H9 (cell line): ENCODE measurements around the gene ARHGAP45. TPM values are rescaled to one million over a fixed set of nuclear protein-coding genes. Genes with fewer than 3 reads are reported as not detected.

Experiments used
- DNase-seq: peaks from one replicate; pipeline ENCODE4 v3.0.0-alpha.2; 2017
- H2AFZ ChIP-seq: one replicate; pipeline ENCODE4 v1.6.1; 2013; ENCODE audit warnings: mild to moderate bottlenecking, low read length, control low read depth, moderate library complexity
- H2AK5ac ChIP-seq: 2 replicates; pipeline ENCODE4 v1.6.1; 2013; ENCODE audit warnings: low read length, control low read depth, mixed read lengths; ENCODE audit not compliant: insufficient read length
- H2BK120ac ChIP-seq: one replicate; pipeline ENCODE4 v1.6.1; 2013; ENCODE audit warnings: low read depth, mild to moderate bottlenecking, low read length, control low read depth, inconsistent platforms; ENCODE audit not compliant: poor library complexity, severe bottlenecking
- H2BK12ac ChIP-seq: 2 replicates; pipeline ENCODE4 v1.6.1; 2013; ENCODE audit warnings: low read length, control low read depth, mixed read lengths, low read depth; ENCODE audit not compliant: insufficient read length
- H2BK15ac ChIP-seq: 2 replicates; pipeline ENCODE4 v1.6.1; 2013; ENCODE audit warnings: low read depth, low read length, control low read depth
- H2BK20ac ChIP-seq: one replicate; pipeline ENCODE4 v1.6.1; 2013; ENCODE audit warnings: low read depth, mild to moderate bottlenecking, low read length, control low read depth, inconsistent platforms; ENCODE audit not compliant: poor library complexity, severe bottlenecking
- H2BK5ac ChIP-seq: 2 replicates; pipeline ENCODE4 v1.6.1; 2013; ENCODE audit warnings: low read length, control low read depth, mixed read lengths; ENCODE audit not compliant: insufficient read length
- H3K14ac ChIP-seq: 2 replicates; pipeline ENCODE4 v1.6.1; 2013; ENCODE audit warnings: low read length, control low read depth; ENCODE audit not compliant: insufficient read depth
- H3K18ac ChIP-seq: 2 replicates; pipeline ENCODE4 v1.6.1; 2013; ENCODE audit warnings: low read depth, mild to moderate bottlenecking, mixed read lengths, low read length, control low read depth; ENCODE audit not compliant: insufficient read length
- H3K23ac ChIP-seq: 2 replicates; pipeline ENCODE4 v1.6.1; 2013; ENCODE audit warnings: low read length, control low read depth, mixed read lengths, low read depth; ENCODE audit not compliant: insufficient read length
- H3K23me2 ChIP-seq: 2 replicates; pipeline ENCODE4 v1.6.1; 2013; ENCODE audit warnings: low read depth, mild to moderate bottlenecking, mixed read lengths, low read length, control low read depth; ENCODE audit not compliant: insufficient read length, poor library complexity, severe bottlenecking
- H3K27ac ChIP-seq: 2 replicates; pipeline ENCODE4 v1.5.1; 2013; ENCODE audit warnings: low read length, control low read depth, mixed read lengths, low read depth; ENCODE audit not compliant: insufficient read length
- H3K27me3 ChIP-seq: 2 replicates; pipeline ENCODE4 v1.6.1; 2013; ENCODE audit warnings: low read length, control low read depth, inconsistent platforms; ENCODE audit not compliant: insufficient read depth
- H3K4ac ChIP-seq: 2 replicates; pipeline ENCODE4 v1.6.1; 2013; ENCODE audit warnings: low read depth, mild to moderate bottlenecking, control low read depth, inconsistent platforms, low read length, moderate library complexity
- H3K4me1 ChIP-seq: 2 replicates; pipeline ENCODE4 v1.6.1; 2013; ENCODE audit warnings: low read length, control low read depth, inconsistent platforms; ENCODE audit not compliant: insufficient read depth
- H3K4me2 ChIP-seq: 2 replicates; pipeline ENCODE4 v1.6.1; 2013; ENCODE audit warnings: low read length, control low read depth, mixed read lengths; ENCODE audit not compliant: insufficient read length, insufficient read depth
- H3K56ac ChIP-seq: 2 replicates; pipeline ENCODE4 v1.6.1; 2013; ENCODE audit warnings: low read depth, mild to moderate bottlenecking, mixed read lengths, low read length, control low read depth; ENCODE audit not compliant: insufficient read length
- H3K79me1 ChIP-seq: 2 replicates; pipeline ENCODE4 v1.6.1; 2013; ENCODE audit warnings: low read depth, mild to moderate bottlenecking, moderate library complexity, low read length, control low read depth, inconsistent platforms; ENCODE audit not compliant: insufficient read depth, poor library complexity, severe bottlenecking
- H3K79me2 ChIP-seq: 2 replicates; pipeline ENCODE4 v1.6.1; 2013; ENCODE audit warnings: low read length, control low read depth, inconsistent platforms; ENCODE audit not compliant: insufficient read depth
- H3K9ac ChIP-seq: 2 replicates; pipeline ENCODE4 v1.6.1; 2013; ENCODE audit warnings: low read length, control low read depth, mixed read lengths; ENCODE audit not compliant: insufficient read length; ENCODE audit errors: extremely low read depth
- H3K9me3 ChIP-seq: one replicate; pipeline ENCODE4 v1.6.1; 2013; ENCODE audit warnings: low read depth, low read length, inconsistent platforms; ENCODE audit not compliant: control insufficient read depth
- H3T11ph ChIP-seq: one replicate; pipeline ENCODE4 v1.6.1; 2013; ENCODE audit warnings: mild to moderate bottlenecking, low read length, control low read depth, inconsistent platforms
- H4K20me1 ChIP-seq: one replicate; pipeline ENCODE4 v1.6.1; 2013; ENCODE audit not compliant: control insufficient read depth, insufficient read length, insufficient read depth
- H4K5ac ChIP-seq: 2 replicates; pipeline ENCODE4 v1.6.1; 2013; ENCODE audit warnings: low read depth, mild to moderate bottlenecking, mixed read lengths, low read length, control low read depth; ENCODE audit not compliant: insufficient read length
- H4K8ac ChIP-seq: replicated peaks from 2 replicates; pipeline ENCODE4 v1.6.1; 2013; ENCODE audit warnings: low read length, control low read depth, mixed read lengths, low read depth; ENCODE audit not compliant: insufficient read length
- H4K91ac ChIP-seq: 2 replicates; pipeline ENCODE4 v1.6.1; 2013; ENCODE audit warnings: low read depth, mild to moderate bottlenecking, moderate library complexity, mixed read lengths, low read length, control low read depth; ENCODE audit not compliant: insufficient read length
- H3K27ac Mint-ChIP-seq, 3 experiments: 2 replicates in 2 of 3; 3 replicates in 1 of 3; pipeline ENCODE4 v1.8.0; 2020 to 2021; ENCODE audit warnings: mixed read lengths in 3 of 3, mild to moderate bottlenecking in 1 of 3, moderate library complexity in 1 of 3
- H3K27me3 Mint-ChIP-seq: 2 replicates; pipeline ENCODE4 v1.8.0; 2021; ENCODE audit warnings: low read depth, mild to moderate bottlenecking, moderate library complexity, mixed read lengths
- H3K36me3 Mint-ChIP-seq, 3 experiments: 2 replicates in 2 of 3; 3 replicates in 1 of 3; pipeline ENCODE4 v1.8.0; 2020 to 2021; ENCODE audit warnings: low read depth in 3 of 3, mixed read lengths in 3 of 3; ENCODE audit not compliant: insufficient read depth in 1 of 3
- H3K4me1 Mint-ChIP-seq, 2 experiments: 2 replicates each; pipeline ENCODE4 v1.8.0; 2020; ENCODE audit warnings: mixed read lengths in 2 of 2
- H3K4me3 Mint-ChIP-seq, 2 experiments: 2 replicates in 1 of 2; 3 replicates in 1 of 2; pipeline ENCODE4 v1.8.0; 2020 to 2021; ENCODE audit warnings: mild to moderate bottlenecking in 2 of 2, mixed read lengths in 2 of 2, moderate library complexity in 1 of 2
- H3K9me3 Mint-ChIP-seq, 2 experiments: 2 replicates in 1 of 2; 3 replicates in 1 of 2; pipeline ENCODE4 v1.8.0; 2020; ENCODE audit warnings: mild to moderate bottlenecking in 2 of 2, mixed read lengths in 2 of 2, moderate library complexity in 1 of 2
- WGBS: extraction: QIAGEN DNeasy Blood & Tissue Kit; methylation state at CpG from one replicate; pipeline ENCODE4 v1.1.7; 2013; ENCODE audit warnings: missing lambda C conversion rate, low lambda C conversion rate, mixed read lengths; ENCODE audit not compliant: insufficient read length; ENCODE audit errors: extremely low coverage; 5-methylcytosine and 5-hydroxymethylcytosine counted together
- total RNA-seq: library from RNA; stranded (reverse); gene quantifications from 2 replicates; pipeline ENCODE4 v1.2.1, GENCODE V29; 2021
- TF ChIP-seq, protein P1 (sequence below): fragments of 200-600 bp; sonication (generic); conservative IDR thresholded peaks from 3 replicates; pipeline ENCODE4 v1.8.0; 2021; ENCODE audit warnings: antibody characterized with exemption, mild to moderate bottlenecking

The ARHGAP45 gene
- total RNA-seq, 1 experiment from 2014 or later, result 39.8 TPM

DNA sequence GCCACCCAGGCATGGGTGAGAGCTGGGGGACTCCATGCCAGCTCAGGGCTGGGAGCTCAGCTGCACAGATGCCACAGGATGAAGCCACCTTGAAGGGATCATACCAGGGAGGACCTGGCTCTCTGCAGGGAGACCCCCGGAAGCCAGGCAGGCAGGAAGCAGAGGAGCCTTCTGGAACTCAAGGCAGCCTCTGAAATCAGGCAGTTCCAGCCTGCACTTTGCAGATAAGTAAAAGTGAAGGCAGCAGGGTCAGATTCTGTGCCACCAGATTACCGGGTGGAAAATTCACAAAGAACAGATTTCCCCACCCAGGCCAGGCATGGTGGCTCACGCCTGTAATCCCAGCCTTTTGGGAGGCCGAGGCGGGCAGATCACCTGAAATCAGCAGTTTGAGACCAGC lies 48.6 kb upstream of the ARHGAP45 start:
- Histone ChIP-seq H3K27ac (no peak overlapping the region), H3K14ac (no peak overlapping the region), H3K9me3 (no peaks in the 10 kb centered on the region), H3K56ac (no peak overlapping the region), H2AFZ (no peak overlapping the region), H3K27me3 (no peaks in the 10 kb centered on the region), H4K20me1 (no peaks in the 10 kb centered on the region), H4K8ac (no peak overlapping the region), H3K79me2 (peaks cover 45% of the 10 kb centered on the region; the same call in 1 of the 2 replicates), H4K91ac (no peak overlapping the region), H3K23ac (no peak overlapping the region), H3K4ac (no peak overlapping the region), H2BK20ac (no peak overlapping the region), H3K4me1 (no peaks in the 10 kb centered on the region; the same call in 1 of the 2 replicates), H3K9ac (no peak overlapping the region), H3K18ac (no peak overlapping the region), H3K79me1 (peaks cover 7% of the 10 kb centered on the region), H3K23me2 (peaks cover 10% of the 10 kb centered on the region), H3T11ph (no peak overlapping the region), H2BK12ac (no peak overlapping the region), H2BK15ac (no peak overlapping the region), H2BK5ac (no peak overlapping the region), H4K5ac (no peak overlapping the region), H2BK120ac (no peak overlapping the region), H2AK5ac (no peak overlapping the region), H3K4me2 (no peak overlapping the region)
- Mint-ChIP-seq H3K36me3 (peaks cover 2 to 10% (median 4%) of the 10 kb centered on the region in 3 experiments; a peak in 5 of 7 replicates), H3K4me1 (peaks cover 17 to 35% of the 10 kb centered on the region in 2 experiments), H3K27ac (no peak overlapping the region), H3K27me3 (no peaks in the 10 kb centered on the region; the same call in 1 of the 2 replicates), H3K4me3 (peak overlapping the region; percentile 89 to 91; a peak in 4 of 5 replicates), H3K9me3 (no peaks in the 10 kb centered on the region; a peak in 1 of 5 replicates)
- WGBS, result no CpG with 5 or more reads among the region's 5 CpGs
- TF ChIP-seq, protein P1, sequence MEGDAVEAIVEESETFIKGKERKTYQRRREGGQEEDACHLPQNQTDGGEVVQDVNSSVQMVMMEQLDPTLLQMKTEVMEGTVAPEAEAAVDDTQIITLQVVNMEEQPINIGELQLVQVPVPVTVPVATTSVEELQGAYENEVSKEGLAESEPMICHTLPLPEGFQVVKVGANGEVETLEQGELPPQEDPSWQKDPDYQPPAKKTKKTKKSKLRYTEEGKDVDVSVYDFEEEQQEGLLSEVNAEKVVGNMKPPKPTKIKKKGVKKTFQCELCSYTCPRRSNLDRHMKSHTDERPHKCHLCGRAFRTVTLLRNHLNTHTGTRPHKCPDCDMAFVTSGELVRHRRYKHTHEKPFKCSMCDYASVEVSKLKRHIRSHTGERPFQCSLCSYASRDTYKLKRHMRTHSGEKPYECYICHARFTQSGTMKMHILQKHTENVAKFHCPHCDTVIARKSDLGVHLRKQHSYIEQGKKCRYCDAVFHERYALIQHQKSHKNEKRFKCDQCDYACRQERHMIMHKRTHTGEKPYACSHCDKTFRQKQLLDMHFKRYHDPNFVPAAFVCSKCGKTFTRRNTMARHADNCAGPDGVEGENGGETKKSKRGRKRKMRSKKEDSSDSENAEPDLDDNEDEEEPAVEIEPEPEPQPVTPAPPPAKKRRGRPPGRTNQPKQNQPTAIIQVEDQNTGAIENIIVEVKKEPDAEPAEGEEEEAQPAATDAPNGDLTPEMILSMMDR, result no peak
- no peak for DNase-seq
